ENCODE measurements around the gene SEMA4G.

The SEMA4G gene

GRCh38 chr10:100969187-100970075 lies at the start of gene SEMA4G:
Gene SEMA4G, plus strand, starts transcription at chr10:100969504. Its CDS starts 3,409 bp downstream, at chr10:100972913.
- peak; percentile 53 for DNase-seq

- no peak for DNase-seq
Measured at GRCh38 chr10:100923580-100923979, 45.7 kb upstream of the SEMA4G start.

DNA sequence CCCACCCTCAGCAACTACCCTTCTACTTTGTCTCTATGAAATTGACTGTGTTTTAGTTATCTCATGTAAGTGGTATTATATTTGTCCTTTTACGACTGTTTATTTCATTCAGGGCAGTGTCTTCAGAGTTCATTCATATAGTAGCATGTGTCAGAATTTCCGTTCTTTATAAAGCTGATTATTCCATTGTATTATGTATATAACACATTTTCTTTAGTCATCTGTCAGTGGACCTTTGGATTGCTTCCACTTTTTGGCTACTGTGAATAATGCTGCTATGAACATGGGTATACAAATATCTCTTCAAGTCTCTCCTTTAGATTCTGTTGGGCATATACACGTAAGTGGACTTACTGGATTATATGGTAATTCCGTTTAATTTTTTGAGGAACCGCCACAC lies 42.0 kb upstream of the SEMA4G start:
- DNase-seq: no peak

GRCh38 chr10:100928039-100928438 lies 41.3 kb upstream of the SEMA4G start:
- no peak for DNase-seq

GRCh38 chr10:100930368-100930767 lies 38.9 kb upstream of the SEMA4G start:
- DNase-seq: no peak

- DNase-seq: no peak
Measured at GRCh38 chr10:100934084-100934659, 35.1 kb upstream of the SEMA4G start.

DNA sequence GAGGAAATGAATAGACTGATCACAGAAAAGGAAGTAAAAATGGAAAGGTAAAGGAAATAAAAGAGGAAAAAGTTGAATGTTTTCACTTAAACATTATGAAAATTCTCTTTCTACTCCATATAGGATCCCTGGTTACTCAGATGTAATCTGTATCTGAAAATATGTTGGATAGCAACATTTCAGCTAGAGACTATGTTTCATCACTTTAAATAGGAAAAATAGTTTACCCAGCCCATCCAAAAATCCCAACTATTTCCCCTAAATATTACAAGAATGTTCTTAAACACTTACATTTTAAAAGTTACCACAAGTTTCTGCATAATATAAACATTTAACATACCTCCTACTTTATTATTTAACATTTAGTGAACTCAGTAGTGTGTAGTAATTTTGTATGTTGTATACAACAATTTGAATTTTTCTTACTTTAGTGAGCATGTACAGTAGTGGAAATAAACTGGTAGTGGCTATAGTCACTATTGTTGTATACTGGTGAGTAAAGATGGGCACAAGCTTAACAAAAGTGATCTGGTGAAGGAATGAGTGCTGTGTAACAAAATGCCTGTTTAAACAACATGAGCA lies 29.4 kb upstream of the SEMA4G start:
- no peak for DNase-seq

- no peak for DNase-seq
Measured at GRCh38 chr10:100942229-100942628, 27.1 kb upstream of the SEMA4G start.

GRCh38 chr10:100943508-100943907 lies 25.8 kb upstream of the SEMA4G start:
- DNase-seq: no peak

- no peak for DNase-seq
Measured at GRCh38 chr10:100945754-100946153, 23.6 kb upstream of the SEMA4G start.

- no peak for DNase-seq
Measured at GRCh38 chr10:100948916-100949315, 20.4 kb upstream of the SEMA4G start.

DNA sequence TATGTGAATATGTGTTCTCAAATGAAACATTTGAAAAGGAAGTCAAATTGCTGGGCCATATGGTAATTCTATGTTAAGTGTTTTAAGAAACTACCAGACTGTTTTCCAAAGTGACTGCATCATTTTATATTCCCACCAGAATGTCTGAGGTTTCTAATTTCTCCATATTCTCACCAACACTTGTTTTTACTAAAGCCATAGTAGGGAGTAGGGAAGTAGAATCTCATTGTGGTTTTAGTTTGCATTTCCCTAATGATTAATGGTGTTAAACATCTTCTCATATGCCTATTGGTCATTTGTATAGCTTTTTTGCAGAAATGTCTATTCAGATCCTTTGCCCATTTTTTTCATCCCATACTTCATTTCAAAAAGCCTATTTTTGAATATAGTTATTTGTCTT lies 9.1 kb upstream of the SEMA4G start:
- no peak for DNase-seq

- no peak for DNase-seq
Measured at GRCh38 chr10:100962351-100963080, 6.8 kb upstream of the SEMA4G start.

DNA sequence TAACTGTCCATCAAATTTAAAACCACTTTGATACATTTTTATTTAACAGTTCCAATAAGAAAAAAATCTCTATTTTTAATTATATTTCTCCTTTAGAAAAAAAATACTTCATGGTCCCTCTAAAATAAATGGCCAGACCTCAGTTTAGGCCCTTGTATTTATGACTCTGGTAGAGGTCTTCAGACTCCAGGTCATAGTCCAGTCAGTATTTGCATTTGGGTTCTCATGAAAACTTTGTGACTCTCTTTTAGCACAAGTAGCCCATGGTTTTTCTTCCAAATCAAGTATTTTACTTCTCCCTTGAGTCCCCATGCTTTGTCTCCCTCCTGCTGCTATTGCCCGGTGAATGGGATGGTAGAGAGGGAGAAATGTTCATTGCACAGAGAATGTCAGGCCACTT lies 5.5 kb upstream of the SEMA4G start:
- no peak for DNase-seq

DNA sequence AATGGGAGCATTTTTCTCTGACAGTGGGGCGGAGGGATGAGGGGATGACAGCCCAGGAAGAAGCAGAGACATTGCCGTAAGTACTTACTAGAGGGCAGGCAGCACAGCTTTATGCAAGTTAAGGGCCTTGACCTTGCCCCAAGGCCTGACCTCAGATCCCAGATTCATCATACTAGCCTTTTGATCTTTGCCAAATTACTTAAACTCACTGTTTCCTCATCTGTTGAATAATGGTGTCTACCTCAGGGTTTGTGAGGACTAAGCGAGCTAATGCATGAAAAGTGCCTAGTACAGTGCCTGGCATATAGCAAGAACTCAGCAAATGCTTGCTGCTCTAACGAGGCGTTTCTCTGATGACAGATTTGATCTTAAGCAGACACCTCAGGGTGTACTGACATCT lies 3.5 kb upstream of the SEMA4G start:
- DNase-seq: no peak

DNA sequence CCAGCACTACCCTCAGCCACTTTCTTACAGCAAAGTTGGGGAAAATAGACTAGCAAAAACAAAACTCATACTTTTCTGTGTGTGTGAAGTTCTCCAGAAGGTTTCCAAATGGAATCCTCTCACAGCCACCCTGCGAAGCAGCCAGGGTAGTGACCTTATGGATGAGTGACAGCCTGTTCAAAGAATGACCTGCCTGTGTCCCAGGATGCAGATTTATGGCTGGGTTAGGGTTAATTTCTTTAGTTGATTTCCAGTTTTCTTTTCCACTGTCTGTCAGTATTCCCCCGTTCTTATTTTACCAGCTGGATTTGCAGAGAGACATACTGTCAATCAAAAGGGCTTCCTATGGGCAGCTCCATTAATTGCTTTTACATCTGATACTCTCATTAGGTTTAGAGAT lies 2.4 kb upstream of the SEMA4G start:
- DNase-seq: no peak

- no peak for DNase-seq
Measured at GRCh38 chr10:100967332-100967731, 2.0 kb upstream of the SEMA4G start.

DNA sequence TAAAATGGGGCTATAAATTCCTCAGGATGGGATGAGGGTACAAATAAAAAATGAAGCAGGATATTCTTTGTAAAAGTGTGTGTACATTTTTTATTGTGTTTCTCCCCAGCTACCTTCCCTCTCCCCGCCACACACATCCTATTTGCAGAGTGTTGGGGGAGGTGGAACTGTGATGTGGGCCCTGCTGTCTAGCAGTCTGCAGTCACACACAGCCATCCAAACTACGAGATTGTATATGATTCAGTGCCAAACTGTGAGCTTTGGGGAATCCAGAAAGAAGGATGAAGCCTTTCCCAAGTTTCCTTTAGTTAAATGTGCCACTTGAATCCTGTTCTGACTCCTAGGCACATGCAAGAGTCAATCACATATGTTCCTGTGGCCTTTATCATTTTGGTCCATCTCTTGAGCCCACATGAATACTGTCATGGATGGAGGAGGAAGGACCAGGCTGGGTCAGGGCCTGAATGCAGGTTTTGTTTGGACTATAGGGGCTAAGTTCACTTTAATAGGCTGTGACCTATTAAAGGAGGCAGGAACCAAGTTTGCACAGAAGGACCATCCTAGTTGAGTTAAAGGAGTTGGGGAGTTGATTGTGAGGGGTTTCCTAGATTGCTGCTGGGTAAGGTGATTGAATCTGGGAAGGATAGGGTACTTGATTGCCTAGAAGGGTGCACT lies 1.1 kb upstream of the SEMA4G start:
- no peak for DNase-seq

DNA sequence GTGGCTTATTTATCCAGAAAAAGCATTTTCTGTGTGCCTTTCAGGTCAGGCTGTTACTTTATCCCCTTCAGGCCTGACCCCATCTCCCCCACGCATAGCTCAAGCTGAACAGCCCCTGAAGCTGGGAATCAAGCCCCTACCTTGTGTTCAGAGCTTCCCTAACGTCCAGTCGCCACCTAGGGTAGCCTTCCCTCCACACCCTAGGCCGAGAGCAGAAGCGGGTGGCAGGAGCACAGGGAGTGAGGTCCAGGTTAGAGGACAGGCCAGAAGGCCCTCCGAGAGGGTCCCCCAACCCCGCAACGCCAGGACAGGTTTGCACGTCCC lies 479 bp upstream of the SEMA4G start:
- no peak for DNase-seq

DNA sequence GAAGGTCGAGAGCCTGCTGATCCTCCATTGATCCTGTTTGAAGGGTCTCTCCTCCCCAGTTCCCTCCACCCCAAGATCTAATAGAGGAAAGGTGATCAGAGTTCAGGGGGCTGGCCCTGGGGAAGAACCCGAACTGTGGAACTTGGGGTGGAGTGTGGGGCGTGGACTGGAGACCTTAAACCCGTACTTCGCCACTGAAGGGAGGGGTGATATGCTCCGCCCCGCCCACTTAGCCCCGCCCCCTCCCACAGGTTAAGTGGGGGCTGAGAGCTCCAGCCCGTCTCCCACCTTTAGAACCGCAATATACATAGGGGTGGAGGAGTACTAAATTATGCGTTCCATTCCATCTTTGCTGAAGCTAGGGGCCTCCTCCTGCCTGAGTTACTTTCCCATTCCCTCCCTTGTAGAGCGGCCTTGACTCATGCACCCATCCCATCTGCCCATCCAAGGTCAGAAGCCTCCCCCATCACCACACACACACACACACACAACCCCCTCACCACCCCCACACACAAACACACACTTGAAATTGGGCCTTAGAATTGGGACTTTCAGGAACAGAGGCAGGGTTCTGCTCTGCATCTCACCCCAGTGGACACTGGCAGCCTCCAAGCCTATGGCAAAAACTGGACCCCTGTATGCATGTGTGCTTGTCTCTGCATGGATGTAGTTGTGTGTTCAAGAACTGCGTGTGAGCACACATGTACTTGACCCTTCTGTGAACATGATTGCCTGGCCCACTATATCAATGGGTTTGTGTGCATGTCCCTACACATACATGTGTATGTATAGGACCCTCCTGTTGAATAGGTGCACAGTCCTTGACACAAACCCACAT lies 991 bp downstream of the SEMA4G start:
- DNase-seq: peak; percentile 45

DNA sequence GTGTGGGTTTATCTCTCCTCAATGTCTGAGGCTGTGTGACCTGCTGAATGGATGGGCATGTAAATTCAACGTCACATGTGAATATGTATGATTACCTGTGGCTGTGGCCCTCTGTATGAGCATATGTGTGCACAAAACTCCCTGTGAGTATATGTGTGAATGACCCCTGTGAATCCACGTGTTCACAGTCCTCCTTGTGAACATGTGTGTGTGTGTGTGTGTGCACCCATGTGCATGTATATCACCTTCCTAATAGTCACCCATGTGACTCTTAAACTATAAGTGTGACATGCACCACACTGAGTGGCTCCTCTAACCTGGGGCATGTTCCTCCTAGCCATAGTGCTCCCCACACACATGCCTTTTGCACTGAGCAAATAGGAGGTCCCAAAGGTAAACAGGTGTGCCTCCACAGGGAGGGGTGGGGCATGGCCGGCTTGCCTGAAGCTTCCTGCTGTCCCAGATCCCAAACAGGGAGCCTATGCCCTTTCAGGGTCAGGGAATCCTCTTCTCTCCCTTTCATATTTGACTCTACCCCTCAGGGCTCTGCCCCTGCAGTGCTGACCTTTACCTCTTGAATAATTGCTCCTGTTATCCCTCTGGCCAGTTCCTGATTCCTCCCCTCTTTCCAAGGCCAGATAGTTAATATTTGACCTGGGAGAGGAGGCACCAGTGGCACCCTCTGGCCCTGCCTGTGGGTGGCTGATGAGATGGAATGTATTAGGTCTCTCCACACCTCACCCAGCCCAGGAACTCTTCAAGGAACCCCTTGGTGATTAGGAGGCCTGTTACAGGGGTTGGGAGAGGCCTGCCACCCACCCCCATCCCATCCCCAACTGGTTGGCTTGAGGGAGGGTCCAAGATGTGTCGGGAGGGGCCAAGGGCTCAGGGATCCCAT lies 1.9 kb downstream of the SEMA4G start:
- DNase-seq: no peak
